ENCODE measurements around the gene NOD2. TPM values are rescaled to one million over a fixed set of nuclear protein-coding genes. Genes with fewer than 3 reads are reported as not detected.

Gene NOD2
- total and polyA plus RNA-seq, 2 experiments from 2014 or later, result 0.27 to 0.66 TPM

DNA sequence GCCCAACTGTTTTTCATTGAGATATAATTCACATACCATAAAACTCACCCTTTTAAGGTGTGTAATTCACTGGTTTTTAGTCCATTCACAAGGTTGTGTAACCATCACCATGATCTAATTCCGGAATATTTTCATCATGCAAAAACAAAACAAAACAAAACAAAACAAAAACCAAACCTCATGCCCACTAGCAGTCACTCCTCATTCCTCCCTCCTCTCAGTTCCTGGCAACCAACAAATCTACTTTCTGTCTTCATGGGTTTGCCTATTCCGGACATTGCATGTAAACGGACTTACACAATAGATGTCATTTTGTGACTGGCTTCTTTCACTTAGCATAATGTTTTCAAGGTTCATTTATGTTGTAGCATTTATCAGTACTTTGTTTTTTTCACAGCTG, 4.5 kb upstream of the NOD2 start (continued):
- TF ChIP-seq, protein P1, sequence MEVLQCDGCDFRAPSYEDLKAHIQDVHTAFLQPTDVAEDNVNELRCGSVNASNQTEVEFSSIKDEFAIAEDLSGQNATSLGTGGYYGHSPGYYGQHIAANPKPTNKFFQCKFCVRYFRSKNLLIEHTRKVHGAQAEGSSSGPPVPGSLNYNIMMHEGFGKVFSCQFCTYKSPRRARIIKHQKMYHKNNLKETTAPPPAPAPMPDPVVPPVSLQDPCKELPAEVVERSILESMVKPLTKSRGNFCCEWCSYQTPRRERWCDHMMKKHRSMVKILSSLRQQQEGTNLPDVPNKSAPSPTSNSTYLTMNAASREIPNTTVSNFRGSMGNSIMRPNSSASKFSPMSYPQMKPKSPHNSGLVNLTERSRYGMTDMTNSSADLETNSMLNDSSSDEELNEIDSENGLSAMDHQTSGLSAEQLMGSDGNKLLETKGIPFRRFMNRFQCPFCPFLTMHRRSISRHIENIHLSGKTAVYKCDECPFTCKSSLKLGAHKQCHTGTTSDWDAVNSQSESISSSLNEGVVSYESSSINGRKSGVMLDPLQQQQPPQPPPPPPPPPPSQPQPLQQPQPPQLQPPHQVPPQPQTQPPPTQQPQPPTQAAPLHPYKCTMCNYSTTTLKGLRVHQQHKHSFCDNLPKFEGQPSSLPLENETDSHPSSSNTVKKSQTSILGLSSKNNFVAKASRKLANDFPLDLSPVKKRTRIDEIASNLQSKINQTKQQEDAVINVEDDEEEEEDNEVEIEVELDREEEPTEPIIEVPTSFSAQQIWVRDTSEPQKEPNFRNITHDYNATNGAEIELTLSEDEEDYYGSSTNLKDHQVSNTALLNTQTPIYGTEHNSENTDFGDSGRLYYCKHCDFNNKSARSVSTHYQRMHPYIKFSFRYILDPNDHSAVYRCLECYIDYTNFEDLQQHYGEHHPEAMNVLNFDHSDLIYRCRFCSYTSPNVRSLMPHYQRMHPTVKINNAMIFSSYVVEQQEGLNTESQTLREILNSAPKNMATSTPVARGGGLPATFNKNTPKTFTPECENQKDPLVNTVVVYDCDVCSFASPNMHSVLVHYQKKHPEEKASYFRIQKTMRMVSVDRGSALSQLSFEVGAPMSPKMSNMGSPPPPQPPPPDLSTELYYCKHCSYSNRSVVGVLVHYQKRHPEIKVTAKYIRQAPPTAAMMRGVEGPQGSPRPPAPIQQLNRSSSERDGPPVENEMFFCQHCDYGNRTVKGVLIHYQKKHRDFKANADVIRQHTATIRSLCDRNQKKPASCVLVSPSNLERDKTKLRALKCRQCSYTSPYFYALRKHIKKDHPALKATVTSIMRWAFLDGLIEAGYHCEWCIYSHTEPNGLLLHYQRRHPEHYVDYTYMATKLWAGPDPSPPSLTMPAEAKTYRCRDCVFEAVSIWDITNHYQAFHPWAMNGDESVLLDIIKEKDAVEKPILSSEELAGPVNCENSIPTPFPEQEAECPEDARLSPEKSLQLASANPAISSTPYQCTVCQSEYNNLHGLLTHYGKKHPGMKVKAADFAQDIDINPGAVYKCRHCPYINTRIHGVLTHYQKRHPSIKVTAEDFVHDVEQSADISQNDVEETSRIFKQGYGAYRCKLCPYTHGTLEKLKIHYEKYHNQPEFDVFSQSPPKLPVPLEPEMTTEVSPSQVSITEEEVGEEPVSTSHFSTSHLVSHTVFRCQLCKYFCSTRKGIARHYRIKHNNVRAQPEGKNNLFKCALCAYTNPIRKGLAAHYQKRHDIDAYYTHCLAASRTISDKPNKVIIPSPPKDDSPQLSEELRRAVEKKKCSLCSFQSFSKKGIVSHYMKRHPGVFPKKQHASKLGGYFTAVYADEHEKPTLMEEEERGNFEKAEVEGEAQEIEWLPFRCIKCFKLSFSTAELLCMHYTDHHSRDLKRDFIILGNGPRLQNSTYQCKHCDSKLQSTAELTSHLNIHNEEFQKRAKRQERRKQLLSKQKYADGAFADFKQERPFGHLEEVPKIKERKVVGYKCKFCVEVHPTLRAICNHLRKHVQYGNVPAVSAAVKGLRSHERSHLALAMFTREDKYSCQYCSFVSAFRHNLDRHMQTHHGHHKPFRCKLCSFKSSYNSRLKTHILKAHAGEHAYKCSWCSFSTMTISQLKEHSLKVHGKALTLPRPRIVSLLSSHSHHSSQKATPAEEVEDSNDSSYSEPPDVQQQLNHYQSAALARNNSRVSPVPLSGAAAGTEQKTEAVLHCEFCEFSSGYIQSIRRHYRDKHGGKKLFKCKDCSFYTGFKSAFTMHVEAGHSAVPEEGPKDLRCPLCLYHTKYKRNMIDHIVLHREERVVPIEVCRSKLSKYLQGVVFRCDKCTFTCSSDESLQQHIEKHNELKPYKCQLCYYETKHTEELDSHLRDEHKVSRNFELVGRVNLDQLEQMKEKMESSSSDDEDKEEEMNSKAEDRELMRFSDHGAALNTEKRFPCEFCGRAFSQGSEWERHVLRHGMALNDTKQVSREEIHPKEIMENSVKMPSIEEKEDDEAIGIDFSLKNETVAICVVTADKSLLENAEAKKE (CRISPR knock-in tag; IDR thresholded peaks at IDR 0.05), result no peak
- TF ChIP-seq NANOG (IDR thresholded peaks at IDR 0.05; ENCODE audit: borderline replicate concordance), result no peak

DNA sequence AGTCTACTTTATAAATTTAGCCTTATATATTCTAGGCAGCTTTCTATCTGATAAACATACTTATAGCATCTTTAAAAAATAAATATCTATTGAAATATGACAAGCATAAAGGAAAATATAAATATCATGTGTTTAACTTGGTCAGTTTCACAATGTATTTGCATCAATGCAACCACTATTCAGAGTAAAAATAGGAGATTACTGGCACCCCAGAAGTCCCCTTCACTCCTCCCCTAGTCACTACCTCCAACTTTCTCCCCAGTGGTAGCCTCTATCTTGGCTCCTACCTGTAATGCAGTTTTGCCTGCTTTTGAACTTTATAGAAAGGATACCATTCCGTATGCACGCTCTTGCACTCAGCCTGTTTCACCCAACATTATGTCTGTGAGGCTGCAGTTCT, 3.2 kb upstream of the NOD2 start:
- no peaks in the 10 kb centered on the region for H3K36me3 ChIP-seq (ENCODE audit: insufficient read depth)
- Mint-ChIP-seq H3K27ac (no peak overlapping the region), H3K4me3 (no peak overlapping the region), H3K9me3 (no peaks in the 10 kb centered on the region), H3K4me1 (peaks cover 3% of the 10 kb centered on the region), H3K27me3 (ENCODE audit: insufficient read depth, low read depth, poor library complexity) (peaks cover 24% of the 10 kb centered on the region), H3K36me3 (ENCODE audit: low read depth) (no peaks in the 10 kb centered on the region)
- DNase-seq (ENCODE audit: low spot score) (no peak), ATAC-seq (no peak)
- peaks cover 19% of the 10 kb centered on the region for H3K27me3 ChIP-seq (ENCODE audit: insufficient read depth)
- H2AFZ ChIP-seq, result no peak overlapping the region
- H3K4me3 ChIP-seq, result no peak overlapping the region
- H3K4me2 ChIP-seq, result no peak overlapping the region
- no peaks in the 10 kb centered on the region for H4K20me1 ChIP-seq (replicated peaks; ENCODE audit: insufficient read depth)
- H3K27ac ChIP-seq (ENCODE audit: low read depth), result no peak overlapping the region
- H3F3A ChIP-seq (replicated peaks; ENCODE audit: low read depth), result no peaks in the 10 kb centered on the region
- no peaks in the 10 kb centered on the region for H3K79me2 ChIP-seq (replicated peaks; ENCODE audit: insufficient read depth)
- H3K4me1 ChIP-seq (ENCODE audit: insufficient read depth), result no peaks in the 10 kb centered on the region
- no peaks in the 10 kb centered on the region for H3K9me2 ChIP-seq (ENCODE audit: insufficient read depth)
- no peak for TF ChIP-seq CREB1 (CRISPR knock-in tag; IDR thresholded peaks at IDR 0.05; ENCODE audit: low read depth)
- TF ChIP-seq POLR2AphosphoS5 (IDR thresholded peaks at IDR 0.05; ENCODE audit: low read depth), result no peak
- no peak for TF ChIP-seq EZH2 (IDR thresholded peaks at IDR 0.05; ENCODE audit: low read depth, unreplicated experiment)
- TF ChIP-seq, protein P2, sequence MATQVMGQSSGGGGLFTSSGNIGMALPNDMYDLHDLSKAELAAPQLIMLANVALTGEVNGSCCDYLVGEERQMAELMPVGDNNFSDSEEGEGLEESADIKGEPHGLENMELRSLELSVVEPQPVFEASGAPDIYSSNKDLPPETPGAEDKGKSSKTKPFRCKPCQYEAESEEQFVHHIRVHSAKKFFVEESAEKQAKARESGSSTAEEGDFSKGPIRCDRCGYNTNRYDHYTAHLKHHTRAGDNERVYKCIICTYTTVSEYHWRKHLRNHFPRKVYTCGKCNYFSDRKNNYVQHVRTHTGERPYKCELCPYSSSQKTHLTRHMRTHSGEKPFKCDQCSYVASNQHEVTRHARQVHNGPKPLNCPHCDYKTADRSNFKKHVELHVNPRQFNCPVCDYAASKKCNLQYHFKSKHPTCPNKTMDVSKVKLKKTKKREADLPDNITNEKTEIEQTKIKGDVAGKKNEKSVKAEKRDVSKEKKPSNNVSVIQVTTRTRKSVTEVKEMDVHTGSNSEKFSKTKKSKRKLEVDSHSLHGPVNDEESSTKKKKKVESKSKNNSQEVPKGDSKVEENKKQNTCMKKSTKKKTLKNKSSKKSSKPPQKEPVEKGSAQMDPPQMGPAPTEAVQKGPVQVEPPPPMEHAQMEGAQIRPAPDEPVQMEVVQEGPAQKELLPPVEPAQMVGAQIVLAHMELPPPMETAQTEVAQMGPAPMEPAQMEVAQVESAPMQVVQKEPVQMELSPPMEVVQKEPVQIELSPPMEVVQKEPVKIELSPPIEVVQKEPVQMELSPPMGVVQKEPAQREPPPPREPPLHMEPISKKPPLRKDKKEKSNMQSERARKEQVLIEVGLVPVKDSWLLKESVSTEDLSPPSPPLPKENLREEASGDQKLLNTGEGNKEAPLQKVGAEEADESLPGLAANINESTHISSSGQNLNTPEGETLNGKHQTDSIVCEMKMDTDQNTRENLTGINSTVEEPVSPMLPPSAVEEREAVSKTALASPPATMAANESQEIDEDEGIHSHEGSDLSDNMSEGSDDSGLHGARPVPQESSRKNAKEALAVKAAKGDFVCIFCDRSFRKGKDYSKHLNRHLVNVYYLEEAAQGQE (IDR thresholded peaks at IDR 0.05; ENCODE audit: unreplicated experiment), result no peak
- TF ChIP-seq, protein P3, sequence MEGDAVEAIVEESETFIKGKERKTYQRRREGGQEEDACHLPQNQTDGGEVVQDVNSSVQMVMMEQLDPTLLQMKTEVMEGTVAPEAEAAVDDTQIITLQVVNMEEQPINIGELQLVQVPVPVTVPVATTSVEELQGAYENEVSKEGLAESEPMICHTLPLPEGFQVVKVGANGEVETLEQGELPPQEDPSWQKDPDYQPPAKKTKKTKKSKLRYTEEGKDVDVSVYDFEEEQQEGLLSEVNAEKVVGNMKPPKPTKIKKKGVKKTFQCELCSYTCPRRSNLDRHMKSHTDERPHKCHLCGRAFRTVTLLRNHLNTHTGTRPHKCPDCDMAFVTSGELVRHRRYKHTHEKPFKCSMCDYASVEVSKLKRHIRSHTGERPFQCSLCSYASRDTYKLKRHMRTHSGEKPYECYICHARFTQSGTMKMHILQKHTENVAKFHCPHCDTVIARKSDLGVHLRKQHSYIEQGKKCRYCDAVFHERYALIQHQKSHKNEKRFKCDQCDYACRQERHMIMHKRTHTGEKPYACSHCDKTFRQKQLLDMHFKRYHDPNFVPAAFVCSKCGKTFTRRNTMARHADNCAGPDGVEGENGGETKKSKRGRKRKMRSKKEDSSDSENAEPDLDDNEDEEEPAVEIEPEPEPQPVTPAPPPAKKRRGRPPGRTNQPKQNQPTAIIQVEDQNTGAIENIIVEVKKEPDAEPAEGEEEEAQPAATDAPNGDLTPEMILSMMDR (conservative IDR thresholded peaks at IDR 0.05; ENCODE audit: low read depth in 2 of 2), result no peak
- TF ChIP-seq, protein P4, sequence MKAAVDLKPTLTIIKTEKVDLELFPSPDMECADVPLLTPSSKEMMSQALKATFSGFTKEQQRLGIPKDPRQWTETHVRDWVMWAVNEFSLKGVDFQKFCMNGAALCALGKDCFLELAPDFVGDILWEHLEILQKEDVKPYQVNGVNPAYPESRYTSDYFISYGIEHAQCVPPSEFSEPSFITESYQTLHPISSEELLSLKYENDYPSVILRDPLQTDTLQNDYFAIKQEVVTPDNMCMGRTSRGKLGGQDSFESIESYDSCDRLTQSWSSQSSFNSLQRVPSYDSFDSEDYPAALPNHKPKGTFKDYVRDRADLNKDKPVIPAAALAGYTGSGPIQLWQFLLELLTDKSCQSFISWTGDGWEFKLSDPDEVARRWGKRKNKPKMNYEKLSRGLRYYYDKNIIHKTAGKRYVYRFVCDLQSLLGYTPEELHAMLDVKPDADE (IDR thresholded peaks at IDR 0.05), result no peak
- no peak for TF ChIP-seq ZNF114 (CRISPR knock-in tag; IDR thresholded peaks at IDR 0.05)
- no peak for TF ChIP-seq ZNF331 (CRISPR knock-in tag; IDR thresholded peaks at IDR 0.05; ENCODE audit: low read depth)
- no peak for TF ChIP-seq NANOG (IDR thresholded peaks at IDR 0.05; ENCODE audit: borderline replicate concordance)
